Activated T-helper 2 cell treated with anti-CD3 and anti-CD28 coated beads, Interferon-gamma antibody, Interleukin-2, Interleukin-4, amounts not matched to agents 10 μg/mL and 5 μg/mL and 100 μg/mL, durations not matched to agents 14 hours and 24 hours and 36 hours (primary cell): Measurements from ENCODE around the gene MAML1. TPM values are rescaled to one million over a fixed set of nuclear protein-coding genes. Genes with fewer than 3 reads are reported as not detected.
A peak's percentile ranks its signal among the peaks of the same experiment; 100 is the strongest.

ENCODE experiments used
- DNase-seq: peaks from one replicate; pipeline ENCODE4 v3.0.0; 2021; ENCODE audit warnings: low spot score
- H3K27ac Mint-ChIP-seq: one replicate; pipeline ENCODE4 v1.8.0; 2021; ENCODE audit warnings: mixed read lengths
- H3K27me3 Mint-ChIP-seq: one replicate; pipeline ENCODE4 v1.8.0; 2021; ENCODE audit warnings: low read depth, mixed read lengths
- H3K36me3 Mint-ChIP-seq: one replicate; pipeline ENCODE4 v1.8.0; 2021; ENCODE audit warnings: low read depth, mixed read lengths
- H3K4me1 Mint-ChIP-seq: one replicate; pipeline ENCODE4 v1.8.0; 2021; ENCODE audit warnings: low read depth, mixed read lengths
- H3K4me3 Mint-ChIP-seq: one replicate; pipeline ENCODE4 v1.8.0; 2021; ENCODE audit warnings: low read depth, mild to moderate bottlenecking, moderate library complexity, mixed read lengths
- H3K9me3 Mint-ChIP-seq: one replicate; pipeline ENCODE4 v1.8.0; 2021; ENCODE audit warnings: mixed read lengths
- intact Hi-C: fragments of 100-400 bp; cut with micrococcal nuclease; formaldehyde crosslinking; loops from one replicate; pipeline ENCODE4 v1.15.1; 2023
- total RNA-seq: library from RNA; stranded (reverse); gene quantifications from 2 replicates; pipeline ENCODE4 v1.2.3, GENCODE V29; 2022

MAML1 gene
- total RNA-seq, 1 donor from 2014 or later: 38.1 TPM

- no peaks in the 10 kb centered on the region for H3K9me3 Mint-ChIP-seq
- peaks cover 6% of the 10 kb centered on the region for H3K4me1 Mint-ChIP-seq
- H3K4me3 Mint-ChIP-seq: no peak overlapping the region
- H3K36me3 Mint-ChIP-seq: peaks cover 33% of the 10 kb centered on the region
- DNase-seq: no peak
- no peak overlapping the region for H3K27ac Mint-ChIP-seq
- intact Hi-C loops: no loop called here
- H3K27me3 Mint-ChIP-seq: no peaks in the 10 kb centered on the region
Observed at GRCh38 chr5:179812997-179813607, 80.5 kb downstream of the MAML1 start.

GRCh38 chr5:179814090-179814489, 81.5 kb downstream of the MAML1 start:
- intact Hi-C loops: no loop called here

GRCh38 chr5:179815491-179816249, 83.0 kb downstream of the MAML1 start:
- Mint-ChIP-seq H3K27ac (peak overlapping the region; percentile 38), H3K9me3 (no peaks in the 10 kb centered on the region), H3K36me3 (peaks cover 30% of the 10 kb centered on the region), H3K4me3 (peak overlapping the region; percentile 6), H3K4me1 (peaks cover 17% of the 10 kb centered on the region), H3K27me3 (no peaks in the 10 kb centered on the region)
- DNase-seq: no peak
- intact Hi-C loops: no loop called here

More at GRCh38 chr5:179814090-179814489, 81.5 kb downstream of the MAML1 start:
- no peak overlapping the region for H3K27ac Mint-ChIP-seq
- peaks cover 33% of the 10 kb centered on the region for H3K36me3 Mint-ChIP-seq
- no peak overlapping the region for H3K4me3 Mint-ChIP-seq
- H3K4me1 Mint-ChIP-seq: peaks cover 9% of the 10 kb centered on the region
- no peaks in the 10 kb centered on the region for H3K9me3 Mint-ChIP-seq
- H3K27me3 Mint-ChIP-seq: no peaks in the 10 kb centered on the region
- no peak for DNase-seq

GRCh38 chr5:179816401-179816795, 83.8 kb downstream of the MAML1 start:
- Mint-ChIP-seq H3K36me3 (peaks cover 28% of the 10 kb centered on the region), H3K27me3 (no peaks in the 10 kb centered on the region), H3K4me3 (no peak overlapping the region), H3K4me1 (peaks cover 17% of the 10 kb centered on the region), H3K27ac (no peak overlapping the region), H3K9me3 (no peaks in the 10 kb centered on the region)
- intact Hi-C loops: no loop called here
- no peak for DNase-seq

GRCh38 chr5:179816796-179817469, 84.3 kb downstream of the MAML1 start:
- no peak for DNase-seq
- H3K27ac Mint-ChIP-seq: no peak overlapping the region
- peaks cover 21% of the 10 kb centered on the region for H3K4me1 Mint-ChIP-seq
- intact Hi-C loops: no loop called here
- no peak overlapping the region for H3K4me3 Mint-ChIP-seq
- H3K36me3 Mint-ChIP-seq: peaks cover 26% of the 10 kb centered on the region
- H3K27me3 Mint-ChIP-seq: no peaks in the 10 kb centered on the region
- no peaks in the 10 kb centered on the region for H3K9me3 Mint-ChIP-seq

- Mint-ChIP-seq H3K36me3 (peaks cover 29% of the 10 kb centered on the region), H3K4me3 (peak overlapping the region; percentile 65), H3K4me1 (peaks cover 26% of the 10 kb centered on the region), H3K27ac (no peak overlapping the region), H3K9me3 (no peaks in the 10 kb centered on the region), H3K27me3 (no peaks in the 10 kb centered on the region)
- intact Hi-C loops: no loop called here
- DNase-seq: no peak
Observed at GRCh38 chr5:179817470-179817840, 84.8 kb downstream of the MAML1 start.

- Mint-ChIP-seq H3K4me3 (peak overlapping the region; percentile 65), H3K4me1 (peaks cover 29% of the 10 kb centered on the region), H3K9me3 (no peaks in the 10 kb centered on the region), H3K27ac (peak overlapping the region; percentile 83), H3K27me3 (no peaks in the 10 kb centered on the region), H3K36me3 (peaks cover 27% of the 10 kb centered on the region)
- no peak for DNase-seq
- intact Hi-C loops: no loop called here
Observed at GRCh38 chr5:179817890-179818745, 85.5 kb downstream of the MAML1 start.

- Mint-ChIP-seq H3K27me3 (no peaks in the 10 kb centered on the region), H3K27ac (peak overlapping the region; percentile 83), H3K4me3 (peak overlapping the region; percentile 65), H3K9me3 (no peaks in the 10 kb centered on the region), H3K4me1 (peaks cover 29% of the 10 kb centered on the region), H3K36me3 (peaks cover 32% of the 10 kb centered on the region)
- DNase-seq: peak; percentile 80
- intact Hi-C loops: loop anchor here (1.0 kb wide), 1 partner anchor 8 kb away; no protein-coding TSS in a partner anchor
Observed at GRCh38 chr5:179818746-179819295, 86.2 kb downstream of the MAML1 start.

GRCh38 chr5:179819296-179820126, 86.9 kb downstream of the MAML1 start:
- Mint-ChIP-seq H3K27me3 (no peaks in the 10 kb centered on the region), H3K27ac (peak overlapping the region; percentile 87), H3K36me3 (peaks cover 34% of the 10 kb centered on the region), H3K4me3 (peak overlapping the region; percentile 69), H3K9me3 (no peaks in the 10 kb centered on the region), H3K4me1 (peaks cover 30% of the 10 kb centered on the region)
- no peak for DNase-seq
- intact Hi-C loops: loop anchor here (1.0 to 10.0 kb wide), 6 partner anchors 8 to 265 kb away; partner anchors contain the start of genes CANX, HNRNPH1, MRNIP and RUFY1

- intact Hi-C loops: loop anchor here (1.0 to 10.0 kb wide), 5 partner anchors 17 to 265 kb away; partner anchors contain the start of genes CANX, HNRNPH1, MRNIP and RUFY1
- H3K36me3 Mint-ChIP-seq: peaks cover 36% of the 10 kb centered on the region
- peak overlapping the region; percentile 69 for H3K4me3 Mint-ChIP-seq
- peaks cover 33% of the 10 kb centered on the region for H3K4me1 Mint-ChIP-seq
- peak overlapping the region; percentile 87 for H3K27ac Mint-ChIP-seq
- H3K27me3 Mint-ChIP-seq: no peaks in the 10 kb centered on the region
- no peaks in the 10 kb centered on the region for H3K9me3 Mint-ChIP-seq
- DNase-seq: no peak
Observed at GRCh38 chr5:179820127-179820482, 87.5 kb downstream of the MAML1 start.

- Mint-ChIP-seq H3K4me3 (peak within 1 kb of the TSS; percentile 91), H3K4me1 (peaks cover 31% of the 10 kb centered on the region), H3K27me3 (no peaks in the 10 kb centered on the region), H3K36me3 (peaks cover 39% of the 10 kb centered on the region), H3K9me3 (no peaks in the 10 kb centered on the region), H3K27ac (peak within 1 kb of the TSS; percentile 93)
- intact Hi-C loops: loop anchor here (1.0 to 10.0 kb wide), 6 partner anchors 16 to 266 kb away; partner anchors contain the start of genes CANX, HNRNPH1, MRNIP and RUFY1
- peak; percentile 78 for DNase-seq
Observed at GRCh38 chr5:179820483-179821297, 88.1 kb downstream of the MAML1 start, which contains the start of gene SQSTM1. TSS of gene SQSTM1 (plus strand) at chr5:179820905. CDS start at chr5:179820937, 32 bp downstream.
